ENCODE data around the gene NSD2.
"Not testable (repeated sequence)": the region's sequence is repeated elsewhere in the genome, so short reads cannot be mapped to it uniquely, and the experiment has no call there.

Gene NSD2

GRCh38 chr4:1830642-1831228, 40.5 kb upstream of the NSD2 start:
- H3K27ac ChIP-seq (ENCODE audit: insufficient read depth, low read length, poor library complexity, severe bottlenecking), result no peak overlapping the region
- DNase-seq, result no peak
- H3K27me3 ChIP-seq (replicated peaks; ENCODE audit: control insufficient read depth, insufficient read depth, low read length, poor library complexity, severe bottlenecking), result no peaks in the 10 kb centered on the region
- H3K36me3 ChIP-seq (ENCODE audit: control insufficient read depth, insufficient read depth, low read length), result peaks cover 63% of the 10 kb centered on the region
- no peak overlapping the region for H3K4me3 ChIP-seq (ENCODE audit: insufficient read depth, low read depth, low read length, poor library complexity, severe bottlenecking)
- H3K9me3 ChIP-seq (ENCODE audit: control insufficient read depth, low read length), result no peaks in the 10 kb centered on the region
- H3K4me1 ChIP-seq (ENCODE audit: control insufficient read depth, insufficient read depth, low read length, poor library complexity, severe bottlenecking), result no peaks in the 10 kb centered on the region

- H3K4me1 ChIP-seq (ENCODE audit: control insufficient read depth, insufficient read depth, low read length, poor library complexity, severe bottlenecking), result no peaks in the 10 kb centered on the region
- H3K36me3 ChIP-seq (ENCODE audit: control insufficient read depth, insufficient read depth, low read length), result peaks cover 62% of the 10 kb centered on the region
- H3K27me3 ChIP-seq (replicated peaks; ENCODE audit: control insufficient read depth, insufficient read depth, low read length, poor library complexity, severe bottlenecking), result no peaks in the 10 kb centered on the region
- DNase-seq, result no peak
- no peaks in the 10 kb centered on the region for H3K9me3 ChIP-seq (ENCODE audit: control insufficient read depth, low read length)
- no peak overlapping the region for H3K27ac ChIP-seq (ENCODE audit: insufficient read depth, low read length, poor library complexity, severe bottlenecking)
- no peak overlapping the region for H3K4me3 ChIP-seq (ENCODE audit: insufficient read depth, low read depth, low read length, poor library complexity, severe bottlenecking)
Observed at GRCh38 chr4:1831331-1831730, 39.9 kb upstream of the NSD2 start.

- Histone ChIP-seq H3K9me3 (ENCODE audit: control insufficient read depth, low read length) (no peaks in the 10 kb centered on the region), H3K4me1 (ENCODE audit: control insufficient read depth, insufficient read depth, low read length, poor library complexity, severe bottlenecking) (no peaks in the 10 kb centered on the region), H3K36me3 (ENCODE audit: control insufficient read depth, insufficient read depth, low read length) (peaks cover 64% of the 10 kb centered on the region), H3K4me3 (ENCODE audit: insufficient read depth, low read depth, low read length, poor library complexity, severe bottlenecking) (no peak overlapping the region), H3K27ac (ENCODE audit: insufficient read depth, low read length, poor library complexity, severe bottlenecking) (no peak overlapping the region), H3K27me3 (replicated peaks; ENCODE audit: control insufficient read depth, insufficient read depth, low read length, poor library complexity, severe bottlenecking) (no peaks in the 10 kb centered on the region)
- no peak for DNase-seq
Observed at GRCh38 chr4:1832690-1833089, 38.5 kb upstream of the NSD2 start.

- H3K4me1 ChIP-seq (ENCODE audit: control insufficient read depth, insufficient read depth, low read length, poor library complexity, severe bottlenecking), result no peaks in the 10 kb centered on the region
- no peak for DNase-seq
- no peak overlapping the region for H3K4me3 ChIP-seq (ENCODE audit: insufficient read depth, low read depth, low read length, poor library complexity, severe bottlenecking)
- H3K9me3 ChIP-seq (ENCODE audit: control insufficient read depth, low read length), result no peaks in the 10 kb centered on the region
- peaks cover 64% of the 10 kb centered on the region for H3K36me3 ChIP-seq (ENCODE audit: control insufficient read depth, insufficient read depth, low read length)
- H3K27me3 ChIP-seq (replicated peaks; ENCODE audit: control insufficient read depth, insufficient read depth, low read length, poor library complexity, severe bottlenecking), result no peaks in the 10 kb centered on the region
- no peak overlapping the region for H3K27ac ChIP-seq (ENCODE audit: insufficient read depth, low read length, poor library complexity, severe bottlenecking)
Observed at GRCh38 chr4:1833307-1834046, 37.7 kb upstream of the NSD2 start.

- no peaks in the 10 kb centered on the region for H3K9me3 ChIP-seq (ENCODE audit: control insufficient read depth, low read length)
- H3K36me3 ChIP-seq (ENCODE audit: control insufficient read depth, insufficient read depth, low read length), result peaks cover 70% of the 10 kb centered on the region
- H3K4me3 ChIP-seq (ENCODE audit: insufficient read depth, low read depth, low read length, poor library complexity, severe bottlenecking), result no peak overlapping the region
- no peak overlapping the region for H3K27ac ChIP-seq (ENCODE audit: insufficient read depth, low read length, poor library complexity, severe bottlenecking)
- H3K4me1 ChIP-seq (ENCODE audit: control insufficient read depth, insufficient read depth, low read length, poor library complexity, severe bottlenecking), result no peaks in the 10 kb centered on the region
- no peaks in the 10 kb centered on the region for H3K27me3 ChIP-seq (replicated peaks; ENCODE audit: control insufficient read depth, insufficient read depth, low read length, poor library complexity, severe bottlenecking)
- no peak for DNase-seq
Observed at GRCh38 chr4:1834047-1834775, 37.0 kb upstream of the NSD2 start.

DNA sequence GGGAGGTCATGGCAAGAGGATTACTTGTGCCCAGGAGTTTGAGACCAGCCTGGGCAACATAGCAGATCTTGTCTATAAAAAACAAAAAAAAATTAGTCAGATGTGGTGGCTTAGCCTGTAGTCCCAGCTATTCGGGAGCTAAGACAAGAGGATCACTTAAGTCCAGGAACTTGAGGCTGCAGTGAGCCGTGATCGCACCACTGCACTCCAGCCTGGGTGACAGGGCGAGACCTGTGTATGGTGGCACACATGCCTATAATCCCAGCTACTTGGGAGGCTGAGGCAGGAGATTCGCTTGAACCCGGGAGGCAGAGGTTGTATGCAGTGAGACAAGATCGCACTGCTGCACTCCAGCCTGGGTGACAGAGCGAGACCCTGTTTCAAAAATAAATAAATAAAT, 35.4 kb upstream of the NSD2 start:
- H3K9me3 ChIP-seq (ENCODE audit: control insufficient read depth, low read length); H3K4me3 ChIP-seq (ENCODE audit: insufficient read depth, low read depth, low read length, poor library complexity, severe bottlenecking); H3K4me1 ChIP-seq (ENCODE audit: control insufficient read depth, insufficient read depth, low read length, poor library complexity, severe bottlenecking); DNase-seq; H3K27me3 ChIP-seq (replicated peaks; ENCODE audit: control insufficient read depth, insufficient read depth, low read length, poor library complexity, severe bottlenecking); H3K27ac ChIP-seq (ENCODE audit: insufficient read depth, low read length, poor library complexity, severe bottlenecking): not testable (repeated sequence)
- H3K36me3 ChIP-seq (ENCODE audit: control insufficient read depth, insufficient read depth, low read length), result peaks cover 72% of the 10 kb centered on the region

GRCh38 chr4:1836650-1837049, 34.5 kb upstream of the NSD2 start:
- no peak for DNase-seq
- Histone ChIP-seq H3K36me3 (ENCODE audit: control insufficient read depth, insufficient read depth, low read length) (peaks cover 72% of the 10 kb centered on the region), H3K4me3 (ENCODE audit: insufficient read depth, low read depth, low read length, poor library complexity, severe bottlenecking) (no peak overlapping the region), H3K27me3 (replicated peaks; ENCODE audit: control insufficient read depth, insufficient read depth, low read length, poor library complexity, severe bottlenecking) (no peaks in the 10 kb centered on the region), H3K4me1 (ENCODE audit: control insufficient read depth, insufficient read depth, low read length, poor library complexity, severe bottlenecking) (no peaks in the 10 kb centered on the region), H3K27ac (ENCODE audit: insufficient read depth, low read length, poor library complexity, severe bottlenecking) (no peak overlapping the region), H3K9me3 (ENCODE audit: control insufficient read depth, low read length) (no peaks in the 10 kb centered on the region)

DNA sequence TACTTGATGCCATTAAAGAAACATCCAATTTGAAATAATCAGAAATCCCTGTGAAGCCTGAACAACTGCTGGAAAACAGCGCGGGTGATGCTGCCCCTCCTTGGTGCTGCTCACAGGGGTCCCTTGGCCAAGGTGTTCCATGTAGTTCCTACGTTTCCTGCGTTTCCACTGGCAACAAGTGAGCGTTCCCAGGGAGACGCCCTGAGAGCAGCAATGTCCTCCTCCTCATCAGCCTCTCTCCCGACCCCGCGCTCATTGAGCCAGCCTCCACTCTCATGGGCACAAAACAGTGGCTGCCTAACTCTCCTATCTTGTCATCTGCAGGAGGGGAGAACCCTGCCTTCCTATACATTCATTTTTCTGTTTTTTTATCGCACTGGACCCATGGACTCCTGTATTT, 34.1 kb upstream of the NSD2 start:
- H3K36me3 ChIP-seq (ENCODE audit: control insufficient read depth, insufficient read depth, low read length), result peaks cover 68% of the 10 kb centered on the region
- no peak overlapping the region for H3K27ac ChIP-seq (ENCODE audit: insufficient read depth, low read length, poor library complexity, severe bottlenecking)
- no peak for DNase-seq
- H3K9me3 ChIP-seq (ENCODE audit: control insufficient read depth, low read length), result no peaks in the 10 kb centered on the region
- no peaks in the 10 kb centered on the region for H3K4me1 ChIP-seq (ENCODE audit: control insufficient read depth, insufficient read depth, low read length, poor library complexity, severe bottlenecking)
- H3K4me3 ChIP-seq (ENCODE audit: insufficient read depth, low read depth, low read length, poor library complexity, severe bottlenecking), result no peak overlapping the region
- H3K27me3 ChIP-seq (replicated peaks; ENCODE audit: control insufficient read depth, insufficient read depth, low read length, poor library complexity, severe bottlenecking), result no peaks in the 10 kb centered on the region

GRCh38 chr4:1839282-1839681, 31.9 kb upstream of the NSD2 start:
- no peak overlapping the region for H3K27ac ChIP-seq (ENCODE audit: insufficient read depth, low read length, poor library complexity, severe bottlenecking)
- H3K36me3 ChIP-seq (ENCODE audit: control insufficient read depth, insufficient read depth, low read length), result peaks cover 58% of the 10 kb centered on the region
- no peaks in the 10 kb centered on the region for H3K4me1 ChIP-seq (ENCODE audit: control insufficient read depth, insufficient read depth, low read length, poor library complexity, severe bottlenecking)
- H3K27me3 ChIP-seq (replicated peaks; ENCODE audit: control insufficient read depth, insufficient read depth, low read length, poor library complexity, severe bottlenecking), result no peaks in the 10 kb centered on the region
- no peaks in the 10 kb centered on the region for H3K9me3 ChIP-seq (ENCODE audit: control insufficient read depth, low read length)
- no peak for DNase-seq
- no peak overlapping the region for H3K4me3 ChIP-seq (ENCODE audit: insufficient read depth, low read depth, low read length, poor library complexity, severe bottlenecking)

DNA sequence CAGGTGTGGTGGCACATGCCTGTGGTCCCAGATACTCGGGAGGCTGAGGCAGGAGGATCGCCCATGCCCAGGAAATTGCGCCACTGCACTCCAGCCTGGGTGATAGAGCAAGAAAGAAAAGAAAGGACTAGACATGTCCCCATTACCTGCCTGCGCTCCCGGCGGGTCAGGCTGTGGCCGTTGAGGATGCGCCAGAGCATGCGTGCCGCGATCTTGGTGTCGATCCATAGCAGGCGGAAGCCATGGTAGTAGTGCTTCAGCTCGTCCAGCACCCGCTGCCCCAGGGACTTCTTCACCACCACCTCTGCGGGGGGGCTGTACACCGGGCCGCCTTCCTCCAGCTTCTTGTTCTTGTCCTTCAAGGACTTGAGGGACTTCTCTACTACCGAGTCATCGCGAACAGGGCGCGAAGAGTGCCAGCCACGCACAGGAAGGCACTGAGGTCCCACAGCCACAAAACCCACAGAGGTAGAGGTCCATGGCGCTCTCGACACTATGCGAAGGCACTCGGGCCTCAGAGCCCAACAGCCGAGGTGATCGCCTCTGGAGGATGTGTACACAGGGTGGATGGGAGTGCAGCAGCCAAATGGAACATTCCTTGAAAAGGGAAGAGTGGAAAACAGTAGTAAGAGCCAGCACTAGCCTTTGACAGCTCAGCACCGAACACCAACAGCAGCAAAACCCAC, 29.8 kb upstream of the NSD2 start:
- H3K27me3 ChIP-seq (replicated peaks; ENCODE audit: control insufficient read depth, insufficient read depth, low read length, poor library complexity, severe bottlenecking), result no peaks in the 10 kb centered on the region
- no peak for DNase-seq
- H3K4me1 ChIP-seq (ENCODE audit: control insufficient read depth, insufficient read depth, low read length, poor library complexity, severe bottlenecking), result no peaks in the 10 kb centered on the region
- no peaks in the 10 kb centered on the region for H3K9me3 ChIP-seq (ENCODE audit: control insufficient read depth, low read length)
- no peak overlapping the region for H3K27ac ChIP-seq (ENCODE audit: insufficient read depth, low read length, poor library complexity, severe bottlenecking)
- H3K36me3 ChIP-seq (ENCODE audit: control insufficient read depth, insufficient read depth, low read length), result peaks cover 40% of the 10 kb centered on the region
- no peak overlapping the region for H3K4me3 ChIP-seq (ENCODE audit: insufficient read depth, low read depth, low read length, poor library complexity, severe bottlenecking)
